K562 treated with DMSO at 1 percent for 24 hours (cell line): ENCODE results near the gene NUDT19. TPM values are rescaled to one million over a fixed set of nuclear protein-coding genes. Genes with fewer than 3 reads are reported as not detected.

Source experiments
- total RNA-seq: library from RNA; unstranded; fragments of 300-600 nt; gene quantifications from 2 replicates; pipeline ENCODE4 v1.2.3, GENCODE V29; 2022; ENCODE audit warnings: low read depth; ENCODE audit not compliant: insufficient read depth

The NUDT19 gene
- total RNA-seq: 16.2 and 16.4 TPM in 2 replicates

GRCh38 chr19:32691291-32691951 lies at the start of gene NUDT19:
Gene NUDT19, plus strand, starts transcription at chr19:32691821. Its CDS starts 140 bp downstream, at chr19:32691961.

GRCh38 chr19:32674931-32675719 lies 16.5 kb upstream of the NUDT19 start, which contains the start of gene ANKRD27:
Gene ANKRD27, minus strand, starts transcription at chr19:32675180. Its CDS starts 16,165 bp downstream, at chr19:32659015.

GRCh38 chr19:32675720-32676185 lies 15.9 kb upstream of the NUDT19 start, which contains the start of gene RGS9BP:
Gene RGS9BP, plus strand, starts transcription at chr19:32675848. Its CDS starts 416 bp downstream, at chr19:32676264.

GRCh38 chr19:32719611-32720059 lies 28.0 kb downstream of the NUDT19 start, which contains the start of gene TDRD12:
Gene TDRD12, plus strand, starts transcription at chr19:32719767. Its CDS starts 306 bp downstream, at chr19:32720073.

Other genes starting within 250 kb of the NUDT19 start
- 69.9 and 74.2 TPM in 2 replicates for gene PDCD5, start 110.6 kb upstream of the NUDT19 start, total RNA-seq
- 26.9 and 31.1 TPM in 2 replicates for gene ANKRD27, start 16.6 kb upstream of the NUDT19 start, total RNA-seq
- 1.2 and 1.8 TPM in 2 replicates for gene RGS9BP, start 16.0 kb upstream of the NUDT19 start, total RNA-seq
- not detected in 2 replicates for gene TDRD12, start 27.9 kb downstream of the NUDT19 start, total RNA-seq
- gene SLC7A9, start 177.9 kb downstream of the NUDT19 start, total RNA-seq: not detected in 2 replicates